ENCODE measurements around the gene DNAJA1. TPM values are rescaled to one million over a fixed set of nuclear protein-coding genes. Genes with fewer than 3 reads are reported as not detected.

Gene DNAJA1
- 67.4 and 170 TPM in 2 replicates for total RNA-seq (ENCODE audit: low replicate concordance)

DNA sequence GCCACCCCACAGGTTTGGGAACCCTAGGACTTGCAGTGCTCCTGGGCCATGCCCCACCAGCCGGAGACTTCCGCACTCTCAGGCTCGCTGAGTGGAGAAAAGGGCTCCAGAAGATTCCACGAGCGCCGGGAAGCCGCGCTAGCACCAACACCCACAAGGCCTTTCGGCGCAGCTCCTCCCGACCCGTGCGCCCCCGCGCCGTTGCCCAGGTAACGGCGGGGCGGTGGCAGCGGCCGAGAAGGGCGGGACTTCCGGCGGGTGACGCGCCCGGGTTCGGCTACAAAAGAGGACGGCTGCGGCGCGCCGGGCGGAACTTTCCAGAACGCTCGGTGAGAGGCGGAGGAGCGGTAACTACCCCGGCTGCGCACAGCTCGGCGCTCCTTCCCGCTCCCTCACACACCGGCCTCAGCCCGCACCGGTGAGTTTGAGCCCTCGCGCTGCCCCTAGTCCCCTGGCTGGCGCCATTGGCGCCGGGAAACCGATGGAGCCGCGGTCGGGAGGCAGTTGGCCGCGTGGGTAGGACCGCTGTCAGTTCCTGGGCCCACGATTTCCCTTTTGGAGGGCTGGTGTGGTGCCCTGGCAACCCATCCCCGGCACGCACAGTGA is at the start of gene DNAJA1:
DNAJA1 (plus strand) TSS at position 308 of the 606 bp plus-strand sequence. CDS start 1,212 bp downstream, outside the sequence.

DNA sequence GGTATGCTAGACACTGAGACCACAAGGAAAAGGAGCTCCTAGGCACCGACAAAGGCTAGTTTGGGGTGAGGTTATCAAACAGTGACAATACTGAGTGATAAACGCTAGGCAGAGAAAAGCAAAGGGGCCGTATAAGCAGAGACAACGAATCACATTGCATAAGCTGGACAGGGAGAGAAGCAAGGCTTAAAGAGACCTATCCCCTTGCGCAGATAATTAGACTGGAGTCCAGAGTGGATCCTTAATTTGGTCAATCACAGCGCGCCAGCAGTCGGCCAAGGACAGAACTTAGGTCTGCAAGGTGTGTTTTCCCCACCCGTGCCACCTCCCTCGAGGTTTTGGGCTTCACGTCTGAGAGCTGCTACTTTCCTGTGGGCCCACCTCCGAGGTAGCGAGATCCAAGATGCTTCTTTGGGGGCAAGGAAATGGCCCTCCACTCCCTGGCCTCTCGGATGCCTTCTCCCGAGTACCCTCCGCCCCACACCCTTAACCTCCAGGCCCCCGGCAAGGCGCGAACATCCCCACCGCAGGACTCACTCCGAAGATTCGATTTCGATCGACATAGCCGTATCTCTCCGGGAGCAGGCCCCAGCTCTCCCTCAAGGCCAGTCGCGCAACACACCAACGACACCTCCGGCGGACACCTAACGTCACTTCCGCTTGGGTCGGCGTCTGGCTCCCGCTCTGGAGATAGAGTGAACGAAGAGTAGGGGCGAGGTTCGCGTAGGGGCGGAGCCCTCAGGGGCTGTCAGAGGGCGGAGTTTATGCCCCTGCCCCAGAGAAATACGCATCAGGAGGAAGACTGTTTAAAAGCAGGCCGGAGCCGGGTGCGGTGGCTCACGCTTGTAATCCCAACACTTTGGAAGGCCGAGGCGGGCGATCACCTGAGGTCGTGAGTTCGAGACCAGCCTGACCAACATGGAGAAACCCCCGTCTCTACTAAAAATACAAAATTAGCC is 51.3 kb downstream of the DNAJA1 start, which contains the start of gene SMU1:
SMU1 (minus strand) TSS at position 629 of the 959 bp plus-strand sequence; CDS start at position 563, 66 bp downstream.

Other genes starting within 250 kb of the DNAJA1 start
- not detected in 2 replicates for gene TMEM215, start 241.7 kb upstream of the DNAJA1 start, total RNA-seq (ENCODE audit: low replicate concordance)
- 34.3 and 35.2 TPM in 2 replicates for gene APTX, start 23.6 kb upstream of the DNAJA1 start, total RNA-seq (ENCODE audit: low replicate concordance)
- gene SMU1, start 51.4 kb downstream of the DNAJA1 start, total RNA-seq (ENCODE audit: low replicate concordance): 28.3 and 31.5 TPM in 2 replicates
- 10.4 and 37.4 TPM in 2 replicates for gene B4GALT1, start 142.1 kb downstream of the DNAJA1 start, total RNA-seq (ENCODE audit: low replicate concordance)
- gene SPINK4, start 214.9 kb downstream of the DNAJA1 start, total RNA-seq (ENCODE audit: low replicate concordance): not detected in 2 replicates
- 18.7 and 23.8 TPM in 2 replicates for gene BAG1, start 239.4 kb downstream of the DNAJA1 start, total RNA-seq (ENCODE audit: low replicate concordance)
- 115 and 135 TPM in 2 replicates for gene CHMP5, start 239.8 kb downstream of the DNAJA1 start, total RNA-seq (ENCODE audit: low replicate concordance)